Adipose tissue (tissue), 3 donors: ENCODE measurements around the gene PRICKLE3. TPM values are rescaled to one million over a fixed set of nuclear protein-coding genes. Genes with fewer than 3 reads are reported as not detected.

Experiments used
- H3K27ac ChIP-seq: one replicate; pipeline ENCODE4 v1.5.1; 2013; ENCODE audit warnings: low read depth, low read length
- WGBS, 3 donors: extraction: QIAGEN DNeasy Blood & Tissue Kit; methylation state at CpG; one replicate each; pipeline ENCODE4 v1.1.7; 2013; 5-methylcytosine and 5-hydroxymethylcytosine counted together
- polyA plus RNA-seq, 3 donors: library from polyadenylated mRNA; stranded (reverse); fragments of 200-250 nt; gene quantifications; one replicate each; pipeline ENCODE4 v1.2.3, GENCODE V29; 2013
- donor health status: healthy with polysubstance abuse.
- donor health status: Bipolar disorder and iron deficiency.
- donor health status: healthy.

Gene PRICKLE3
- polyA plus RNA-seq, 3 donors, result 6.0 to 8.4 (median 7.8) TPM

GRCh38 chrX:49209434-49210251 is 23.5 kb upstream of the PRICKLE3 start:
- no peak overlapping the region for H3K27ac ChIP-seq
- 24 to 56% (median 46%) methylated on average over 14 to 28 of the region's 28 CpGs for WGBS, 3 donors

DNA sequence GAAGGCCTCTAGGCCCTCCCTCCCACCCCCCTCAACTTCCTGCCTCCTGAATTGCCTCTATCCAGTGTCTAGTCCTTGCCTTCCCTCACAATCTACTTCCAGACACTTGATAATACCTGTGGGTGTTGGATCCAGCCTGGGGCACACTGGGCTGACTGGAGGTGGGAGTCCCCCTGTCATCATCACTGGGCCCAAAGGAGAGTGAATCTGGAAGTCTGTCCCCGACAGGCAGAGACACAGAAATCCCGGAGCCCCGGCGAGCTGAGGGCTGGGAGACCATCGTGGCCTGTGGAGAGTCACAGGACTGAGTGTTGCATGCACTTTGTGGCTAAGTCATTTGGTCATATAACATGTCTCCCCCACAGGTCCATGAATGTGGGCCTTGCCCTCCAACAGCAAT is 22.2 kb upstream of the PRICKLE3 start:
- no peak overlapping the region for H3K27ac ChIP-seq
- WGBS, 3 donors, result 86 to 100% (median 91%) methylated on average over 5 of the region's 5 CpGs

- H3K27ac ChIP-seq, result no peak overlapping the region
- 75 to 92% (median 91%) methylated on average over 7 to 8 of the region's 8 CpGs for WGBS, 3 donors
Observed at GRCh38 chrX:49206543-49206942, 20.4 kb upstream of the PRICKLE3 start.

GRCh38 chrX:49205443-49205842 is 19.3 kb upstream of the PRICKLE3 start:
- 83 to 85% (median 84%) methylated on average over 12 to 13 of the region's 13 CpGs for WGBS, 3 donors
- H3K27ac ChIP-seq, result no peak overlapping the region

DNA sequence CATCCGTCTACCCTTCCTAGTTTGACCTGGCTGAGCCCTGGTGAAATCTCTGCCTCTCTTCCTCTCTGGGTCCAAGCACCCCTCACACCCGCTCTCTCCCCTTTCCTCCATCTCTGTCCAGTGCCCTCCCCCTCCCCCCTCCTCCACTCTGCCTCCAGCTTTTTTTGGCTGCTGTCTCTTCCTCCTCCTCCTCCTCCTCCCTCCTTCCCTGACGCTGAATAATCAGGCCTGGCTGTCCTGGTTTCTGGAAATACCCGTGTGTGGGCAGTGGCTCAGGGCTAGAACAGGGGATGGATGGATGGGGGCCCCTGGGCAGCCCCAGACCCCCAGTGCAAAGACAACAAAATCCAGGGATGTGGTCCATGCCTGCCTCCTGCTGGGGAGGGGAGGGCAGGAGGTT is 18.5 kb upstream of the PRICKLE3 start:
- WGBS, 3 donors, result 44 to 55% (median 51%) methylated on average over 2 to 4 of the region's 4 CpGs
- no peak overlapping the region for H3K27ac ChIP-seq

DNA sequence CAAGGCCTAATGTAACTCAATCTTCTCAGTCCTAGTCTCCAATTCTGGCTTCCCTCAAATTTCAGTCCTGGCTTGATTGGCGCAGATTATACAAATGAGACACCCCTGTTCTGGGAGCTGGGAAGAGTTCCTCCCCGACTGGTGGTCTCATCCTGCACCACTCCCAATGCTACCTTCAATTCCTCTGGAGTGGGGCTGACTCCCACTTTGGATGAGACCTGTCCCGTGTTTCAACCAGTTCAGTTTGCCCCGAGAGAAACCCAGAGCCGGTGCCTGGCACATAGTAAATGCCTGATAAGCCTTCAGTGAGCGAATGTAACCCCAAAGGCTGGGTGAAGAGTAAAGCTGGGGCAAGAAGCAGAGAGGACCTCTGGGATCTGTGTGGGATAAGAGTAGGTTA is 17.8 kb upstream of the PRICKLE3 start:
- no peak overlapping the region for H3K27ac ChIP-seq
- WGBS, 3 donors, result 80 to 95% (median 91%) methylated on average over 6 of the region's 6 CpGs

DNA sequence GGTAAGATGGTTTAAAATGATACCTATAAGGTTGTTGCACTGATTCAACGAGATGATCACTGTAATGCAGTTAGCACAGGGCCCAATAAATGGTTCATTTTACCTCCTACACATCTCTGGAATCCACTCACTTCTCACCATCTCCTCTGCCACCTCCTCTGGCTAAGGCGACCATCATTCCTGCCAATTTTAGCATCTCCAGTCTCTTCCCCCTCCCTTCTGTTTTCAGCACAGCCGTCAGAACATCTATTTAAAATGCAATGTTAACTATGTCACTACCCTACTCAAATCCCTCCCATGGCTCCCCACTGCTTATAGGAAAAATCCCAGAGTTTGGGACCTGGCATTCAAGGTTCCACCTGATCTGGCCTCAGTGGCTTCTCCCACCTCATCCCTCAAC is 17.4 kb upstream of the PRICKLE3 start:
- H3K27ac ChIP-seq, result no peak overlapping the region
- 60 to 81% (median 70%) methylated on average over 3 of the region's 3 CpGs for WGBS, 3 donors

DNA sequence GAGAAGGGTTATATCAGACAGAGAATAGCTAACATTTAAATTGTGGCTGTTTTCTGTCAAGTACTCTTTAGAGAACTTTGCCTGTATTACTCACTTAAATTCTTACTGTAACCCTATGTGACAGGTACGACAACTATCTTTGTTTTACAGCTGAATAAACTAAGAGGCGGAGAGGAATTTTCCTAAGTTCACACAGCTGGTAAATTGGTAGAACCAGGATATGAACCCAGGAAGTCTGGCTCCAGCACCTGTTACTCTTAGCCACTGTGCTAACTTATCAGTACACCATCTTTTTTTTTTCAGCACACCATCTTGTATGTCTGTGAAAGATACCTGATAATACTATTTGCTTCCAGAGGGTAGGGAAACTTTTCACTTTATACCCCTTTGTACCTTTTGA is 15.8 kb upstream of the PRICKLE3 start:
- H3K27ac ChIP-seq, result no peak overlapping the region
- WGBS, 3 donors, result 65 to 87% (median 77%) methylated on average over 2 of the region's 2 CpGs

GRCh38 chrX:49199906-49200771 is 14.0 kb upstream of the PRICKLE3 start, which contains the start of gene SYP:
SYP (minus strand) TSS chrX:49200193; CDS start chrX:49200186, 7 bp downstream.
- H3K27ac ChIP-seq, result no peak within 1 kb of the TSS

GRCh38 chrX:49199315-49199595 is 13.1 kb upstream of the PRICKLE3 start:
- 11 to 53% (median 28%) methylated on average over 7 to 11 of the region's 11 CpGs for WGBS, 3 donors
- no peak overlapping the region for H3K27ac ChIP-seq

More at GRCh38 chrX:49199906-49200771, 14.0 kb upstream of the PRICKLE3 start, which contains the start of gene SYP:
- WGBS, 3 donors, result 0 to 38% (median 1%) methylated on average over 20 to 58 of the region's 61 CpGs

GRCh38 chrX:49198540-49199314 is 12.6 kb upstream of the PRICKLE3 start:
- H3K27ac ChIP-seq, result no peak overlapping the region
- 16 to 52% (median 25%) methylated on average over 12 of the region's 12 CpGs for WGBS, 3 donors

GRCh38 chrX:49197543-49198087 is 11.4 kb upstream of the PRICKLE3 start:
- no peak overlapping the region for H3K27ac ChIP-seq
- WGBS, 3 donors, result 79 to 82% (median 80%) methylated on average over 12 to 13 of the region's 13 CpGs

DNA sequence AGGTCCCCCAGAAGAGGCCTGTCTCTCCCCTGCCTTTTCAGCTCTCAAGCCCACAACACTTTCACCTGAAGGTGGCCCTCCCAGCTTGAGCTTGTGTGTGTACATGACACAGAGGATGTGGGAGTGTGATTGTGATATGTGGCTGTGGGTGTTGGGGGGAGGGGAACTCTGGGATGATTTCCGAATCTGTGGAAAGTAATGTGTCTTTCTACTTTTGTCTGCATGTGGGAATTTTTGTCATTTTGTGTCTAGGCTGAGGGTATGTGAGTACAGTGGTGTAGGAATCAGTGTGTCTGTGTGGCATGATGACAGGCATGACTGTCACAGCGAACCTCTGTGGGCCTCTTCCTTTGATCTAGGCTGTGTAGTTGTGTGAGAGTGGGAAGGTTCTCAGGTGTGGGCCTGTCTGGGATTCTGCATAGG is 7.4 kb upstream of the PRICKLE3 start:
- WGBS, 3 donors, result 61 to 79% (median 75%) methylated on average over 2 of the region's 2 CpGs
- H3K27ac ChIP-seq, result no peak overlapping the region

GRCh38 chrX:49192722-49193328 is 6.7 kb upstream of the PRICKLE3 start:
- H3K27ac ChIP-seq, result no peak overlapping the region
- WGBS, 3 donors, result 51 to 67% (median 64%) methylated on average over 9 to 10 of the region's 10 CpGs

DNA sequence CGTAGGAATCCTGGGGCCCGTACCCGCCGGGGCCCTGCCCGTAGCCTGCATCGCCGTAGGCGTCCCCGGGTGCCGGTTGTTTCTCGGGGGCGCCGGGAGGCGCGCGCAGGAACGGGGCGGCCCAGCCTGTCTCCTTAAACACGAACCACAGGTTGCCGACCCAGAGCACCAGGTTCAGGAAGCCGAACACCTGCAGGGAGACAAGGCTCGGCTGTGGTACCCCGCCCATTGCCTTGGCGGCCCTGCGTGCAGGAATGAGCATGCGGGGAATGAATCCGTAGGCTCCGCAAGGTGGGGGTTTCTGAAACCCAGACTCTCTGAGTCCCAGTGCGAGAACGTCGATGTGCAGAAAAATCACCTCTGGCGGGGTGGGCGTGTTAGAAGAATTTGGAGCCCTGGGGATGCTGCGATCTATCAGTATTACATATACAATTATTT is 5.4 kb upstream of the PRICKLE3 start:
- H3K27ac ChIP-seq, result peak overlapping the region; percentile 17
- 1 to 46% (median 2%) methylated on average over 25 to 34 of the region's 34 CpGs for WGBS, 3 donors

DNA sequence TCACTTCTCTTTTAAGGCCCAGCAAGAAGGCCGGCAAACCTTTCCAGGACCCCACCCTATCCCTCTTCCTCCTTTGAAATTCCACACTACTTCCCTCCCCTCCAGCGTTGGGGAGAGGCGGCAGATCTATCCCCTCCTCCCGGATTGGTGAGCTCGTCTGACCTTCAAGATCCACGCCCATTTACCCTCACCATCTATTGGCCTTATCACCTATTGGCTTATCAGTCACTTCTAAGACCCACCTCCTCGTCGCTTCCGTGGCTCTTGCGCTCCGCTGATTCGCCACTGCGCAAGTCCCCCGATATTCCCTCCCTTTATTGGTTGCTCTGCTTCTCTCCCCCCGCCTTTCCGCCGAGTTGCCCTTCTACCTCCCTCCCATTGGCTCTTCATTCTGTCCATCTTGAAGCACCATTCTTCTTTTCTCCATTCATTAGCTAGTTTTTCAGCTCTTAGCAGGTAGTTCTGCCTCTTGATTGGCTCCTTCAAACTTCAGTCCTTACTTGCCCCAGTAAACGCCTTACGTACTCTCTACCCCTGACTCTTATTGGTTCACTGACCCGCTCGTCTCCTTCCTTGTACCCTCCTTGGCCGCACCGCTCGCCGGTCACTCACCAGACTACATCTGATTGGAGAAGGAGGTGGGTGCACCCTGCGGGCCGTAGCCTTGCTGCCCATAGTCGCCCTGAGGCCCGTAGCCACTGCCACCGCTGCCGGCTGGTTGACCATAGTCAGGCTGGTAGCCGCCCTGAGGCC is 4.8 kb upstream of the PRICKLE3 start:
- peak overlapping the region; percentile 17 for H3K27ac ChIP-seq
- WGBS, 3 donors, result 0 to 39% (median 0%) methylated on average over 24 to 32 of the region's 32 CpGs

DNA sequence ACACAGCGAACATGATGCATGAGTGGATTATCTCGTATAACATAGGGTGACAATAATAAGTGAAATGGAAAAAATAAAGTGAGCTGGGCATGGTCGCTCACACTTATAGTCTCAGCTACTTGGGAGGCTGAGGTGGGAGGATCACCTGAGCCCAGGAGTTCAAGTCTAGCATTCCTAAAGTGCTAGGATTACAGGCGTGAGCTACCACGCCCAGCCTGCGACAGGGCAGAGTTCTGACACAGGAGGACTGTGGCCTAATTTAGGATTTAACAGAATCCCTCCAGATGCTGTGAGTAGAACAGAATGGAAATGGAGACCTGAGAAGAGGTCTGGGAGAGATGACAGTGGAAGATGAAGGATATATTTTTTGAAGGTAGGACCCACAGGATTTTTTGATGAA is 3.4 kb upstream of the PRICKLE3 start:
- WGBS, 3 donors, result 76 to 87% (median 76%) methylated on average over 6 of the region's 6 CpGs
- H3K27ac ChIP-seq, result no peak overlapping the region
